ENCODE data around the gene PCDHGB4.

DNA sequence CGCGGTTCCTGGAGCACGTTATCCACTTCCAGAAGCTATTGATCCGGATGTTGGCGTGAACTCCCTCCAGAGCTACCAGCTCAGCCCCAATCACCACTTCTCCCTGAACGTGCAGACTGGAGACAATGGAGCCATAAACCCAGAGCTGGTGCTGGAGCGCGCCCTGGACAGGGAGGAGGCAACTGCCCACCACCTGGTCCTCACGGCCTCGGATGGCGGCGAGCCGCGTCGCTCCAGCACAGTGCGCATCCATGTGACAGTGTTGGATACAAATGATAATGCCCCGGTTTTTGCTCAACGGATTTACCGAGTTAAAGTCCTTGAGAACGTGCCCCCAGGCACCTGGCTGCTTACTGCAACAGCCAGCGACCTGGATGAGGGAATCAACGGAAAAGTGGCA, 15.9 kb downstream of the PCDHGB4 start:
- TF ChIP-seq EZH2 (IDR thresholded peaks at IDR 0.05; ENCODE audit: low read depth, low read length, severe bottlenecking), result no peak
- no peak for TF ChIP-seq SP2 (IDR thresholded peaks at IDR 0.05; ENCODE audit: low read length)
- TF ChIP-seq, protein P1, sequence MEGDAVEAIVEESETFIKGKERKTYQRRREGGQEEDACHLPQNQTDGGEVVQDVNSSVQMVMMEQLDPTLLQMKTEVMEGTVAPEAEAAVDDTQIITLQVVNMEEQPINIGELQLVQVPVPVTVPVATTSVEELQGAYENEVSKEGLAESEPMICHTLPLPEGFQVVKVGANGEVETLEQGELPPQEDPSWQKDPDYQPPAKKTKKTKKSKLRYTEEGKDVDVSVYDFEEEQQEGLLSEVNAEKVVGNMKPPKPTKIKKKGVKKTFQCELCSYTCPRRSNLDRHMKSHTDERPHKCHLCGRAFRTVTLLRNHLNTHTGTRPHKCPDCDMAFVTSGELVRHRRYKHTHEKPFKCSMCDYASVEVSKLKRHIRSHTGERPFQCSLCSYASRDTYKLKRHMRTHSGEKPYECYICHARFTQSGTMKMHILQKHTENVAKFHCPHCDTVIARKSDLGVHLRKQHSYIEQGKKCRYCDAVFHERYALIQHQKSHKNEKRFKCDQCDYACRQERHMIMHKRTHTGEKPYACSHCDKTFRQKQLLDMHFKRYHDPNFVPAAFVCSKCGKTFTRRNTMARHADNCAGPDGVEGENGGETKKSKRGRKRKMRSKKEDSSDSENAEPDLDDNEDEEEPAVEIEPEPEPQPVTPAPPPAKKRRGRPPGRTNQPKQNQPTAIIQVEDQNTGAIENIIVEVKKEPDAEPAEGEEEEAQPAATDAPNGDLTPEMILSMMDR (IDR thresholded peaks at IDR 0.05; ENCODE audit: control extremely low read depth in 1 of 3, insufficient read depth in 1 of 3, low read depth in 1 of 3, low read length in 3 of 3), result no peak
- no peak for TF ChIP-seq BRCA1 (IDR thresholded peaks at IDR 0.05; ENCODE audit: low read depth, low read length)
- no peak for TF ChIP-seq ZNF274 (IDR thresholded peaks at IDR 0.05; ENCODE audit: borderline replicate concordance, extremely low read depth, low read length)
- TF ChIP-seq FOSL1 (IDR thresholded peaks at IDR 0.05; ENCODE audit: insufficient read depth, low read depth, low read length), result no peak
- no peak for TF ChIP-seq CHD2 (IDR thresholded peaks at IDR 0.05; ENCODE audit: low read length)
- no peak for TF ChIP-seq TCF12 (IDR thresholded peaks at IDR 0.05; ENCODE audit: low read depth, low read length)
- no peak for TF ChIP-seq POLR2A (IDR thresholded peaks at IDR 0.05; ENCODE audit: control extremely low read depth in 1 of 2, low read depth in 2 of 2, low read length in 2 of 2)
- TF ChIP-seq TAF1 (IDR thresholded peaks at IDR 0.05; ENCODE audit: low read depth, low read length), result no peak

Data from H1 (cell line).